ENCODE measurements around the gene CASP10.

CASP10 gene

DNA sequence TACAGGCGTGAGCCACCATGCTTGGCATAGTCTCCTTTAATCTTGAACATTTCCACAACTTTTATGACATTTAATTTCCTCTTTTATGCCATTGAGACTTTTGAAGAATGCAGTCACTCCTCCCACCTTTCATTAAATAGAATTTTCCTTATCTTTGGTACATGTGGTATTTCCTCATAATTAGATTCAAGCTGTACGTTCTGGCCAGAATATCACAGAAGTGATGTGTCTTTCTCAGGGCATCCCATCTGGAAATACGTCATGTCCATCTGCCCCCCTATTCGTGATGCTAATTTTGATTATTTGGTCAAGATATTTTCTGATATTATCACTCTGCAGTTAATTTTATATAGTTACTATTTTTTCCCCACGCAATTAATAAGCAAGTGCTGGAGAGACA, 16.9 kb downstream of the CASP10 start:
- no peak for DNase-seq

DNA sequence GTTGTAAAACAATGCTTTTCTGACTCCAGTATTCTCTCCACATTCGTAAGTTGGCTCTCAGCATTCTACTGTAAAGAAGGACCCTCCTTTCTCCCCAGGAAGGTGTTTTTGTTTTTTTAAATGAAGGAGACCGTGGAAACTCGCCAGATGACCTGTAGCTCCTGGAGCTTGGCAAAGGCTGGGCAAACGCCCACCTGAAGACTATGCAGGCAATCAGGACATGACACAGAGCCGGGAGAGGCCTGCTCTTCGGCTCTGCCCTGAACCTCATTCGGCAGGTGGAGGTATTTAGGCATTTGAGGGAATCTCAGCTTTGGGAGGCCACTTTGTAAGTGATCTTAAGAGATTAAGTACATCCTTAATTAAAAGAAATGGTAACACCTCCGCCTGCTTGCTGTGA, 17.4 kb downstream of the CASP10 start:
- DNase-seq = no peak

DNA sequence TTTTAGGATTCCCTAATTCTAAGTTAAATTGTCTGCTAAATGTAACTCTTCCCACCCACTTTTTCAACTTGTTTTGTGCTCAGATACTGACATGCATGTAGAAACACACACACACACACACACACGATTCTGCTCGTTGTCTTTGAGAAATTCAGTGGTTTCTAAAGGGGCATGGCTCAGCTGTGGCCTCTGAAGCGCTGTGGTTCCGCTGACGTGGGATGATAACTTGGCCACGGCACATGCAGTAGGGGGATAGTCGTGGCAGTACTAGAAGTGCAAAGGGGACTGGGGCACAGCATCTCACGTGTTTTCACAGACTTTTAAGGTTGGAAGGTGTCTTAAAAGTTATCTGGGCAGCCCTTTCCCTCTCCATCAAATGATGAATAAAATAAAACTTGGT, 18.4 kb downstream of the CASP10 start:
- DNase-seq = no peak

DNA sequence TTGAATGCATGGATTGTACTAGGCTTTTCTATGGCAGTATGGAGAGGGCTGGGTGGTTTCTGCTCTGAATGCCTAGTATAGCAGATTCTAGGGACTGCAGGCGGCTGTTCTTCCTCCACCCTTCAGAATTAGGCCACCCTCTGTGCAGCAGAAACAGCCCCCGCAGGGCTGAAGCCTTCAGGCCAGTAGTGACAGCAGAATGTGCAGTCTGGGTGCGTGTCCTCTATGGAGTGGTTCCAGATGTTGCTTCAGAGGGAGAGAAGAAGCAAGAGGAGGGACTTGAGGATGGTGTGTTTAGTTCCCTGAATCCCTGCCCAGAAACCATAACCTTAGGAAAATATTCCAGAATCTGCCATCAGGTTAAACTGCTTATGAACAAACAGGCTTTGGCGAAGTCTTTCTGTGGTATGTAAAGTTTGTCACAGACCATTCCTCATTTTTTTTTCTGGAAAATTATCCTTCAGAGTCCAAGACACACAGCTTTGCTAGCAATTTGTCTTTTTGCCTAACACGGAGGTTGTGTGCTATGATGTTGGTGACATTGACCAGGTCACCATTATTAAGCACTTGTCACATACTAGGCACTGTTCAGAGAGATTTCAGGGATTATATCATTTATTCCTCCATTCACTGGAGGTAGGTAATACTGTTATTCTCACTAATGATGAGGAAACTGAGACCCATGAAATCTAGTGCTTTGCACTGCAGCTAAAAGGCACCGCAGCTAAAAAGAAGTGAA, 21.1 kb downstream of the CASP10 start:
- no peak for DNase-seq

DNA sequence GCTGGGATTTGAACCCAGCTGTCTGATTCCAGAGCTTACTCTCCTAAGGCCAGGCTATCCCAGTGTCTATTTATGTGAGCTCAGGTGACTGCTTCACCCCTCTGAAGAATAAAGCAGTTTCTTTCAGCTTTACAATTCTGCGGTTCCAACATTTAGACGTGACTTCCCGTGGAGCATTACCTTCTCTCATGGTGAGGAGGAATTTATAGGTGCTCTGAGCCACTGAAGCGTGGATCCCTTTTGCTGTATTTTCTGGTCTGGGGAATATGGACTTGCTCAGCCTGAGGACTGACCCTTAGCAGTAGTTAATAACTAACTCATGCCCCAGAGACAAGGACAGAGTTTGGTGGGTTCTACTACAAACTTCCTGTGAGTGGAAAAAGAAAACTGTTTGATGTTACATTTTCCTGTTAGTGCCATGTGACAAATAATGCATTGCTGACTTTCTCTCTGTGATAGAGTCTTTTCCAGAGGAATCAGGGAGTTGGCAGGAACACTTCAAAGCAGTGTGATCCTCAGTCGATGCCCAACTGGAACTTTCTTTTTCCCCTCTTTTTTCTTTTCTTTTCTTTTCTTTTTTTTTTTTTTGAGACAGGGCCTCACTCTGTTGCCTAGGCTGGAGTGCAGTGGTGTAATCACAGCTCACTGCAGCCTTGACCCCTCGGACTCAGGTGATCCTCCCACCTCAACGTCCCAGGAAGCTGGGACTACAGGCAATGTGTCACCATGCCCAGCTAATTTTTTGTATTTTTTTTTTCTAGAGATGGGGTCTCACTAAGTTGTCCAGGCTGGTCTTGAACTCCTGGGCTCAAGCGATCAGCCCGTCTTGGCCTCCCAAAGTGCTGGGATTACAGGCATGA, 21.9 kb downstream of the CASP10 start:
- no peak for DNase-seq

DNA sequence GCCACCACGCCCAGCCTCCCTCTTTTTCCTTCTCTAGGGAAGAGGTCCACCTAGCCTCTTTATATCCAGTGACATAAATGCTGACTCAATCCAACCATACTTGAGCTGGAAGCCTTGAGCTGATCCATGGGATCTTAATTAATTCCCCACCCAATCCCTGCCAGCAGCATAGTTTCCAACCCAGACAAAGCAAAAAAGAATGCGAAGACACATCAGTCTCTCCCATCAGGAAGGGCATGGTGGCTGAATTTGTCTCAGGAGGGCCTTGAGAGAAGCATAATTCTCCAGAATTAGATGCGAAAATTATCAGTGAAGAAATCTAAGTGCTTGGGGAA, 22.5 kb downstream of the CASP10 start:
- DNase-seq = no peak

DNA sequence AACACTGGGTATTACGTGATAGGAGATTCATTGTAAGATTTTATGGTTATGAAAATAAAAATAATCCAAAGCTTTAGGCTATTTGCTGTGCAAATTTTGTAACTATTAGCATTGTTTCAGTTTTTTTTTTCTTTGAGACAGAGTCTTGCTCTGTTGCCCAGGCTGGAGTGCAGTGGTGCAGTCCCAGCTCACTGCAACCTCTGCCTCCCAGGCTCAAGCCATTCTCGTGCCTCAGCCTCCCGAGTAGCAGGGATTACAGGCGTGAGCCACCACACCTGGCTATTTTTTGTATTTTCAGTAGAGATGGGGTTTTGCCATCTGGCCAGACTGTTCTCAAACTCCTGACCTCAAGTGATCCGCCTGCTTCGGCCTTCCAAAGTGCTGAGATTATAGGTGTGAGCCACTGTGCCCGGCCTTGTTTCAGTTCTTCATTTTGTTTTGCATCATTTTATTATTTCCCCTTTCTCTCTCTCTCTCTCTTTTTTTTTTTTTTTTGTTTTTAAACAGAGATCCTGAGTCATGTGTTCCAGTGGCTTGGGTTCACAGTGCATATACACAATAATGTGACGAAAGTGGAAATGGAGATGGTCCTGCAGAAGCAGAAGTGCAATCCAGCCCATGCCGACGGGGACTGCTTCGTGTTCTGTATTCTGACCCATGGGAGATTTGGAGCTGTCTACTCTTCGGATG, 25.8 kb downstream of the CASP10 start:
- DNase-seq = peak; percentile 82 to 94 (median 89)

DNA sequence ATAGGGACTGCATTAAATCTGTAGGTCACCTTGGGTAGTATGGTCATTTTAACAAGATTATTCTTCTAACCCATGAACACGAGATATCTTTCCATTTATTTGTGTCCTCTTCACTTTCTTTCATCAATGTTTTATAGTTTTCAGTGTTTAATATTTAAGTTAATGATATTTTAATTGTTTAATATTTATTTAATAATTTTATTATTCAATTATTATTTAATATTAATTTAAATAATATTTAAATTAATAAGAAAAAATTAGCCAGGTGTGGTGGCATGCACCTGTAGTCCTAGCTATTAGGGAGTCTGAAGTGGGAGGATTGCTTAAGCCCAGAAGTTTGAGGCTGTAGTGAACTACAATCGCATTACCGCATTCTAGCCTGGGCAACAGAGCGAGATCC, 33.0 kb downstream of the CASP10 start:
- no peak for DNase-seq

DNA sequence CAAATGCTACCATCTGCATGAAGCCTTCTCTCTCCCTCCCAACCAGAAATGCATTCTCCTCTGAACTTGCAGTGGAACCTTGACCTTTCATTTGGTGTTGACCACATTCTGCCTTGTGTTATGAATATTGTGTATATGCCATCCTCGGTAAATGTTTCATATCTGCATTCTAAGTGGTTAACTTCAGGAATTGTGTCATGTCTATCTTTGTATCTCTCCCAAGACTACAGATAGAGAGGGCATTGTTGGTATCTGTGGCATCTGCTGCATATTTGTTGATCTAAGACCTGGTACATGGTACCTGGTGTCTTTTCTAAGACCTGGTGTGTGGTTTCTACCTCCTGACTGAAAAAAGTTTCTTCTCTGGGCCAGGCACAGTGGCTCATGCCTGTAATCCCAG, 34.0 kb downstream of the CASP10 start:
- DNase-seq = no peak

DNA sequence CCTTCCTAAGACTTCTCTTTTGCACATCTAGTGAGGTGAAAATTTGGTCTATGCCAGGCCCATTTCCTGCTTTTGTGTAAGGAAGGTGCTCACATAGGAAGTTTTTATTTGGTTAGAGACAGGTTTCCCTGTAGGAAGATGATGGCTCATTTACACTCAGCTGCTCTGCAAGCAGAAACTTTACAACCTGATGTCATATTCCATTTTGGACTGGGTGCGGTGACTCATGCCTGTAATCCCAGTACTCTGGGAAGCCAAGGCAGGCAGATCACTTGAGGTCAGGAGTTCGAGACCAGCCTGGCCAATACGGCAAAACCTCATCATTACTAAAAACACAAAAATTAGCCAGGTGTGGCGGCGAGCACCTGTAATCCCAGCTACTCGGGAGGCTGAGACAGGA, 35.8 kb downstream of the CASP10 start:
- DNase-seq = no peak

DNA sequence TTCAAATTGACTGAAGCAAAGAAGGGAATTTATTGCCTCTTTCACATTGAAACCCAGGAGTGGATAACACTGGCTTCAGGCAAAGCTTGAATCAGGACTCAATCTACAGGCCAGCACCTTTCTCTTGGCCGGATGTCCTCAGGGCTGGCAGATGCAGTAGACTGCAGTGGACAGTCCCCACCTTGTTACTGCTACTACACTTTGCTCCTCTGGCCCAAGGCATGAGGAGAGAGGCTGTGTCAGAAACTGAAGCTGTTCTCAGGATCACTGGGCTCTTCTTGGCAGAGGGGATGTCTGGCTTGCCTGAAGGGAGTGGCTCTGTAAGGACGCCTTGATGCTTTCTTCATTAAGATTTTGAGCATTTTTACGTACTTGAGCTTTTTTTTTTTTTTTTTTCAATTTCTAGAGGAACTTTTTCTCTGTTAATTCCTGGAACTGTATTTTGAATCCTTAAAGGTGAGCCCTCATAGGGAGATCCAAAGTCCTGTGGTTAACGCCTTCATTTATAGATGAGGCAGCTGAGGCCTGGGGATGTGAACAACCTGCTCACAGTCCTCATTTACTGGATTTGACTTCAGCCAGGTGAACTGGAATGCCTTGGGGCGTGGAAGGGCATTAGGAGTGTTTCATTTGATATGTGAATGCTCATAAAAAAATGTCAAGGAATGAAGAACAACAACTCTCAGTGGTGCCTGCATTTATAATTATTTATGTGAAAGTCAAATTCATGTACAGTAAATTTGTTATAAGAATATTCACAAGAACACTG, 36.6 kb downstream of the CASP10 start:
- DNase-seq = no peak

DNA sequence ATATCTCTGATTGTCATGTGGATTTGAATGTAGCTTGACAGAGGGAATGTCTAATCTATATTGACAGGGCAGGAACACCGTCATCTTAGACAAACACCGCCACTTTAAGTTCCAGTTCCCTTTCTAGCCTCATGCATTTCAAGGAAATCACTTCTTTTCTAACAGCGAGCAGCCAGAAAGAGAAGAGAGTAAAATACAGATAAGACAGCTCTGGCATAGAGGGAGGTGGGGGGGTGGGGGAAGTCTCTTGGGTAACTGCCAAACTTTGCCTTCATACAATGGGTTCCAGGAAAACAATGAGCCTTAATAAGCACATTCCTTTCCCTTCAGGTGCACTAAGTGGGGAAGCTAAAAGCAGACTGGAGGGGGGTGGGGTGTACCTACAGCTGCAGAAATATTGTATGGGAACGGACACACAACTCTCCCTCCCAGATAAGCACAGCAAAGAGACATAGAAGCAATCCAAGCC, 37.2 kb downstream of the CASP10 start:
- DNase-seq = peak in 3 of 4 experiments; percentile 8 to 34 (median 25)

DNA sequence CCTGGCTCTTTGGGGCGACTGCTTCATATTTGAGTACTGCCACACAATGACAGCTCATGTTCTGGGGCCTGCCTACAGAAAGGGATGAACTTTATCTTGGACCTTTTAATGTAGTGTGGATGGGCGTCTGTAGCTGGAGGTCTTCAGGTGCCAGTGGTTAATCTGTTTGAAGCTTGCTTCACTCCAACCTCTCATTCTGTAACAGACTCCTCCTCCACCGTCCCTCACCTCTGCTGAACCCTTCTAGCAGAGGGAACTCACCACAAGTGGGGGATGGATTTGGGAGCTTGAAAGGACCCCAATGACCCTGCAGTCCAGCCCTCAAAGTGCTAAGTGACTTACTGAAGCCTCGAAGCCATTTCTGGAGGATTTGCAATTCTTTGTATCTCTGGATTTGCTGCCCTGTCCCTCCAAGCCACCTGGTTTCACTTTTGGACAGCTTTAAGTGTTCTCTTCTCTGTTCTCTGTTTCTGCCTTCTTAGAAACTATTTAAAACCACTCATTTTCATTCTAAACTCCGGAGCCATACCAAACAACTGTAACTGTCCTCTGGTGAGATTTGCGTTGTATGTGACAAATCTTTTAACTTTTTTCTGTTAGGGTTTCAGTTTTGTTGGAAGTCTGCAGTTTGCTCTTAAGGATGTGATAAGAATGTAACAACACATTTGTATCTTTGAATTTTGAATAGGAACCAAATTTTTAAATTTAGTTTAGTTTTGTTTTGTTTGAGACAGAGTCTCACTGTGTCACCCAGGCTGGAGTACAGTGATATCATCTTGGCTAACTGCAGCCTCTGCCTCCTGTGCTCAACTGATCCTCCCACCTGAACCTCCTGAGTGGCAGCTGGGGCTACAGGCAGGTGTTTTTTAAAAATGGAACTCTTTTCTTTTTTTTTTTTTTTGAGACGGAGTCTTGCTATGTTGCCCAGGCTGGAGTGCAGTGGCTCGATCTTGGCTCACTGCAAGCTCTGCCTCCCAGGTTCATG, 40.4 kb downstream of the CASP10 start:
- no peak for DNase-seq

DNA sequence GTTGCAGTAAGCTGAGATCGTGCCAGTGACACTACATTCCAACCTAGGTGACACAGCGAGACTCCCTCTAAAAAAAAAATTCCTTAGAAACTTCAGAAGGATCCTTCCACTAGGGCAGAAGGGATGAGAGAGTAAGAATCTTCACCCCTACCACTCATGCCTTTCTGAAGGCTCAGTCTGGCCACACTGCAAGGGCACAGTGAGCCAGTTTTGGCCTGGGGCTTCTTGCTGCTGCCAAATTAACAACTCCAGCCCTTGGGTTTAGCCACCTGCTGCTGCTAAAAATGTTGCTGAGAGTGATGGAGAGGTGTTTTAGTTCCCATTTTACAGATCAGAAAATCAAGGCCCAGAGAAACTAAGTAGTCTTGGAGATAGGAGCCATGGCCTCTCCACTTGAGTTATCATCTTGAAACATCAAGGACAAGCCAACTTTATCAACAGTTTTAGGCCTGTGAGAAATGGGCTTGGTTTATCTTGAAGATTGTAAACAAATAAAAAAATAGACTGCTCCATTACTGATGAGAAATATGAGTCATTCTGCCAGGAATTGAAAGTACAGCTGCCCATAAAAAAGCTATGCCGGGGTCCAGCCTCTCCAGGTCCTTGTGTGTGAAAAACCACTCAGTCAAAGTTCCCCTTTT, 45.5 kb downstream of the CASP10 start:
- peak in 2 of 4 experiments; percentile 20 to 29 for DNase-seq

DNA sequence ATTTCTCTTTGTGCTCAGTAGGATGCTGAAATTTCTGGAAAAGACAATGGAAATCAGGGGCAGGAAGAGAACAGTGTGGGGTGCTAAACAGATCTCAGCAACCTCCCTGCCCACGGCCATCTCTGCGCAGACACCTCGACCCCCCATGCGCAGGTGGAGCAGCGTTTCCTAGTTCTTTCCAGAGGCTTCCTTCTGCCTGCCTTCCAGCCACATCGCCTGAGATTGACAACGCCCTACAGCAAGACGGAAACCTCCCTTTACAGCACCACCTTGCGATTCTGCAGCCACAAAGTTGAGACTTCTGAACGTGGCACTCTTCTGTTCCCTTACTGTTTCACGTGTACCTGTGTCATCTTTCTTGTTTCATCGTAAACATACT, 46.0 kb downstream of the CASP10 start:
- peak in 1 of 4 experiments; percentile 12 for DNase-seq

DNA sequence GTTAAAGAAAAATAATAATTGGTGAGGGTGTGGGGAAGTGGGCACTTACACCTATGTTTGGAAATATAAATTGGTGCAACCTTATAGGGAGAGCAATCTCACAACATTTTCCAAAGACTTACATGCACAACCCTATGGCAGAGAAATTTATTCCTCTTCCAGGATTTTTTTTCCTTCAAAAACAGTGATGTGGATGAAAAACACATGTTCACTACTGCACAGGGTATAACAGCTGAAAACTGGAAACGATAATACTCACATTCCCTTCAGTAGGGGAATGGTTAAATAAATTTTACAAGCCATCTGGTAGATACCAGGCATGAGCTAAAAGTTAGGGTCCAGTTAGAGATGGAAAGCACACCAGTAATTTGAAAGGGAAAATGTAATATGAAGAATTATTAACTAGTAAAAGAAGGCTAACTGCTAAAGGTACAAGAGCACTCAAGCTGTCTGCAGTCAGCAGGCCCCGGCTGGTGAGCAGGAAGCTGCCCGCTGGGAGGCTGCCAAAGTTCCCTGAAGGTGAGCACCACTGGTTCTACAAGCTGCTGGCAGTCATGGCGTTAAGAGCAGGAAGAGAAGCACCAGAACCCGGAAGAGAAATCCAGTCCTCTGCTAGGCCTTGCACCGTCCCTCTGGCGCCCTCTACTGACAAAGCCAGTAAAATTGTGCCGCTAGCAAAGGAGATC, 49.0 kb downstream of the CASP10 start:
- DNase-seq = peak; percentile 96 to 98 (median 96)

DNA sequence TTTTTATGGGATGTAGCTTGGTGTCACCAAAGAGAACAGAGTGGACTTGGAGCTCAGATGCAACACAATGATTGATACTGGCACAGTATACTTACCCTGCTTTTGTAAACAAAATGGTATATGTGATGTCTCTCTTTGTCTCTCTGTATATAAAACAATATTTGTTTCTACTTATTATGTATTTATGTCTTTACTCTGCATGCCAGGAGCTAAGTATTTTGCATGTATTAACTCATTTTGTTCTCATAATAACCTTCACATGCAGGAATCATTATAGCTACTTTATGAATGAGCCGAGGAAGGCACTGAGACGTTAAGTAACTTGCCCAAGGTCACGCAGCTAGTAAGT, 49.5 kb downstream of the CASP10 start:
- no peak for DNase-seq

DNA sequence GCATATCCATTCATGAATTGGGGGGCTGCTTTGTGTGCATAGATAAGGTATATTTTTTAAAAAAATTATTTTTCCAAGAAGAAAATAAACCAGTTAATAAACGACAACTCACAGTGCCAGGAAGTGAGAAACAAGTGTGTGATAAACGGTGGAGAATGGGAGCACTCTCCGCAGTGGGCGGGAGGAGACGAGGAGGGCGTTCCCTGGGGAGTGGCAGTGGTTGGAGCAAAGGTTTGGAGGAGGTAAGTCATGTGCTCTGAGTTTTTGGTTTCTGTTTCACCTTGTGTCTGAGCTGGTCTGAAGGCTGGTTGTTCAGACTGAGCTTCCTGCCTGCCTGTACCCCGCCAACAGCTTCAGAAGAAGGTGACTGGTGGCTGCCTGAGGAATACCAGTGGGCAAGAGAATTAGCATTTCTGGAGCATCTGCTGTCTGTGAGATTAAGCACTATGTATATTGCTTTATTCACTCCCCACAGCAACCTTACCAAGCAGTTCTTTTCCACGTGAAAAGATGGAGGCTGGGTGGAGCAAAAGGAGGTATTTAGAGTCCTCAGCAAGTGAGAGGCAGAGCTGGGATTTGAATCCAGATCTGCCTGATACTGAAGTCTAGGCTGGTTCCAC, 50.4 kb downstream of the CASP10 start:
- peak; percentile 79 to 90 (median 89) for DNase-seq

DNA sequence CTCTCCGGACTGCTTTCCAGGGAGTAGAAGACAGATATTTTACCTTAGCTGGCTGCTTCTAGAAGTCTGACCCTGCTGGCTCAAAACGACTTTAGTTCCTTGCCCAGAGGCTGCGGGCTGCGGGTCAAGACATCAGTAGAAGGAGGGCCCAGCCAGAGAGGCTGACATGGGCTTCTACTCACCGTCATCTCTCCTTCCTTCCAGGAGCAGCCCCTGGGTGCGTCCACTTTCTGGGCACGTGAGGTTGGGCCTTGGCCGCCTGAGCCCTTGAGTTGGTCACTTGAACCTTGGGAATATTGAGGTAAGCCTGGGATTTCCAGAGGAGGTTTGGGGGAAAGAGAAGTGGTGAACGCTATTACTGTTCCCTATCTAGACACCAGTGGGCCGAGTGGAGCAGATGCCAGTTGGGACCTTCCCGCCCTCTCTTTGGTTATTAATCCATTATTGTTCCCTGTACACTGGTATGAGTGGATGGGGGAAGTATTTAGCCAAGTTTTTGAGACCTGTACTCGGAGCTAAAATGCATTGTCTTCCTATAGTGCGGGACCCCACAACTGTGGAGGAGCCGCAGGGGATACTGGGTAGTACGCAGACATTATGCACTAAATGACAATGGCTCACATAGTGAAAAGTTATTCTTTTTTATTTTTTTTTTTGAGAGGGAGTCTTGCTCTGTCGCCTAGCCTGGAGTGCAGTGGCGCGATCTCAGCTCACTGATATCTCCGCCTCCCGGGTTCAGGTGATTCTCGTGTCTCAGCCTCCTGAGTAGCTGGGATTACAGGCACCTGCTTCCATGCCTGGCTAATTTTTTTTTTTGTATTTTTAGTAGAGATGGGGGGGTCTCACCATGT, 51.1 kb downstream of the CASP10 start:
- DNase-seq = peak in 3 of 4 experiments; percentile 18 to 42 (median 35)

Measured in suppressor macrophage (primary cell).